ENCODE data around the gene CDH9.
"Not testable (repeated sequence)": the region's sequence is repeated elsewhere in the genome, so short reads cannot be mapped to it uniquely, and the experiment has no call there.

Gene CDH9

DNA sequence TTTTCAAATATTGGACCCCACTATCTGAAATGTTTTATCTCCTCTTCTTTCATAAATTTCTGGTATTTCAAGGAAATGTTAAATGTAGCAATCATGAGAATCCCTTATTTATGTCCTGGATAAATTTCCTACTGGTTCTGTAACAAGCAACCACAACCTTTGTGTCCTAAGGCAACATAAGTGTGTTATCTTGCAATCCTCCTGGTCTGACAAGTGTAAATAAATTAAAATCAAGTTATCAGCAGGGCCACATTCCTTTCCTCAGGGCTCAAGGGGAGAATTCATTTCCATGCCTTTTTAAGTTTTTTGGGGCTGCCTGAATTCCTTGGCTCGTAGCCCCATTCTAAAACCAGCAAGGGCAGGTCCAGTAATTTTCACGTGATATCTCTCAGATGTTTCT lies 83.2 kb downstream of the CDH9 start:
- no peak for DNase-seq (ENCODE audit: low spot score)

GRCh38 chr5:26948921-26949320 lies 89.5 kb downstream of the CDH9 start:
- no peak for DNase-seq (ENCODE audit: low spot score)

- DNase-seq (ENCODE audit: low spot score) = no peak
Observed at GRCh38 chr5:26945901-26946300, 92.5 kb downstream of the CDH9 start.

DNA sequence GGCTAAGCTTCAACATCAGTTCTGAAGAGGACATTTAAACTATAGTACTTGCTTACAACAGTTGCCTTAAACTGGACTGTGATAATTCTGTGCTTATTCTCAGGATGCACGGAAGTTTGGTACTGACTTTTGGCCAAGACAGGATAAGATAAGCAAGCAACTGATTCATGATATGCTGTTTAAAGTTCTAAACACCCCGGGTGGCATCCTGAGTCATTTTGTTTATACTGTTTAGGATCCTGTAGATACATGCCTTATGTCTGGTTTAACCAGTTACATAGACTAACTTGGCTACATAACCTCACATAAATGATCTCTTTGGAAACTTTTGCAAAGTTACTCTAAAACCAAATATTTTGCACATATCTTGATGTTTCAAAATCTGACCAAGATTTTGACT lies 95.9 kb downstream of the CDH9 start:
- DNase-seq (ENCODE audit: low spot score) = no peak

DNA sequence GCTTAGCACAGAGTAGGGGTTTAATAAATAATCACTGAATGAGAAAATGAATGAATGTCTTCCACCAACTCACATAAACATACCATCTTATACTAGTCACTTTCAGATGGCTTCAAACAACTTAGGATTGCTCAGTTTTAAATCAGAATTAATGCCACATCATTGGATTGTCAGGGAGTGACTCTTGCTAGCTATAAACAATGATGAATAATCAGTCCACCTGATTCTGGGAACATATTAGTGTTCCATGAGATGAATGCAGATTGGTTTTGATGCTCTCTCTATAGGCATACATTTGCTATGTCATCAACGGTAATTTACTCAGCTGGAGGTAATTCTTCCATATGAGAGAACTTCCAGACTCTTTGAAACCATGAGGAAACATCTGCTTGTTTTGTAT lies 97.4 kb downstream of the CDH9 start:
- no peak for DNase-seq (ENCODE audit: low spot score)

DNA sequence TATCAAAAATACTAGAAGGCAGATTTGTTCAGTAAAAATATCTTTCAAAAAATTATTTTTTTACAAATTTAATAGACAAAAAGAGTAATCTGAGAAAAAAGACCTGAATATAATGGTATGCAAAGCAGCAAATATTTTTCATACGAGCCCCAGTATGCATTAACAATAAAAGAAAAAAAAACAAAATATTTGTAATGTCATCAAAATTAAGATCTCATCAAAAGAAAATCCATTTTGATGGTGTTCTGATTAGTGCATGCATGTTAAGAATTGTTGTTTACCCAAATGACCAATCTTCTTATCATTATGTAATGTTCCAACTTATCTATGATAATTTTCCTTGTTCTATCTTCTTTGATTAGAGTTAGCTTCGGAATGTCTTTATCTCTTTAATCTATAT lies 106.1 kb downstream of the CDH9 start:
- DNase-seq (ENCODE audit: low spot score) = no peak

DNA sequence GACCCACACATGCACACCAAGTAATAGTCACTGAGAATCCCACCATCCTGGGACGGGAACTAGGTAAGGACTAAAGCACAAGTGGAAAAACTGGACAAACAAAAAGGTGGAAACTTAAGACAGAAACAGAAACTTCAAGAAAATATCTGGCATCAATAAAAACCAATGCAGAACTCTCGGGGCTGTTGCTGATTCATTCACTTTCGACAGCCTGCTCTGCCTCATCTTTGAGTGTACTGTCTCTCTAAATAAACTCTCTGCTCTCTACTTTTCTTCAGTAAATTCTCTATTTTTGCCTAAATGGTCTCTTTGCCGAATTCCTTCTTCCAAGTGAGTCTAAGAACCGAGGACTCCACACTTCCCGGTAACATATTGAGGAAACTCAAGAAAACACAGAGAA lies 116.9 kb downstream of the CDH9 start:
- DNase-seq (ENCODE audit: low spot score) = no peak

DNA sequence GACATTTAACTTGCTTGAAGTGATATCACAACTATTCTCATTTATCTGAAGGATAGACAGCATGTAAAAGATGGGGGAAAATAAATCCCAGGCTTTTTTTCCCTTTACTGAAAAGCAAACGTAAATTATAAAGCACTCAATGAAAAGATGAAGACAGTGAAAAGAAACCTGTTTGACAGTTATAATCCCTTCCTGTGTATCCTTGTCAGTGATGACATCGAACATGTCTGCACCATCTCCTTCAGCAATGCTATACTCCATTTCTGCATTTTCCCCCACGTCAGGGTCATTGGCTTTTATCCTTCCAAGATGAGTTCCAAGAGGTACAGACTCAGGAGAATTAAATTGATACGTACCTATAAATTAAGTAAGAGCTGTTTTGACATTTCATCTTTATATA lies 134.9 kb downstream of the CDH9 start:
- no peak for DNase-seq (ENCODE audit: low spot score)

DNA sequence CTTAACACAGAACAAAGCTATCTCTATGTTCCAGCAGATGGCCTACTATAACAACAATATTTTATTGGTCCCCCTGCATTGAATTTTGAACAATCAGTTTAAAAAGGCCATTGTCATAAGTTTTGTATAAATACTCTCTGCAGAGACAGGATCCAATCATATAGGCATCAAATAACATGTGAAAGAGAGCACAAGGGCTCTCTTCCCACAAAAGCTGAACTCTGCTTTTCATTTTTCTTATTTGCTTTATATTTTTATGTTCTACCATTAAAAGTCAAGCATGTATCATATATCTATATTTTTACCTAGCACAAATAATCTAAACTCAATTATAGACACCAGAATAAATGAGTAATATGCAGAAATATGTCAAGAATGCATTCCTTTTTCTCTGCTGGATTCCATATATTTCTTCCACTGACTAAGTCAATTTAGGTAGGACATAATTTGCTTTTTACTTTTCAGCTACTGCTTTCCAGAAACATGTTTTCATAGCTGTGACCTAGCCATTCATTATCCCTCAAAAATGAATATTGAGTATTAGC lies 143.6 kb downstream of the CDH9 start:
- DNase-seq (ENCODE audit: low spot score) = no peak

- no peak for DNase-seq (ENCODE audit: low spot score)
Observed at GRCh38 chr5:26893078-26893477, 145.3 kb downstream of the CDH9 start.

DNA sequence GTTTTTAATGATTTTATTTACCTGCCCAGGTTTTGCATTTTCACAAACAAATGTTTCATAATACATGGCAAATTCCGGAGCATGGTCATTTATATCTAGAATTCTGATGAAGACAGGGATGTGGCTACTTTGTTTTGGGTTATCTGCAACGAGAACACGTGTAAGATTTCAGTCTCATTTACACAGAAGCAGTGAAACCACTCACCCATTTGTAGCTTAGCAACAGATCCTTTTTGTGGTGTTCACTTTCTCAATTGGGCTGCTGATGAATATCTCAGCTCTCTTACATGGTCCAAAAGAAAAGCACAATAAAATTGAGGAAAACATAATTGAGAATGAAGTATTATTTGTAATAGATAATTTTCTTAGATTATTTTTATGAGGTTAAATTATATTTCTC lies 148.6 kb downstream of the CDH9 start:
- no peak for DNase-seq (ENCODE audit: low spot score)

- DNase-seq (ENCODE audit: low spot score) = no peak
Observed at GRCh38 chr5:26884481-26884880, 153.9 kb downstream of the CDH9 start.

DNA sequence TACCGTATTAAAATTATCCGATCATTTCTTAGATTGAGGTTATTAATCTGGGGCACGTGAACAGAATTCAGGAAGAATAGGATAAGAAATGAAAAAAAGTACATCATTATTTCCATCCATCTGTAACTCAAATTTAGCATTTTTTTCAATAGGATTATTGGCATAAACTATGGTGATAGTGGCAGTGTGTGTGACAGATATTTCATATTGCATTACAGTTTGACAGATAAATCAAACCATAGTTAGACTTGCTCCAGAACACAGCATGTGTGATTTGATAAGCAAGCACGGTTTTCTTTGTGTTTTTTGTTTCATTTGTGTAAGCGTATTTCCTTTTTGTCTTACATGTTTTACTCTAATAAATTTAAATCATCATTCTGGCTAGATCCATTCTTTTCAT lies 155.0 kb downstream of the CDH9 start:
- DNase-seq (ENCODE audit: low spot score) = no peak

DNA sequence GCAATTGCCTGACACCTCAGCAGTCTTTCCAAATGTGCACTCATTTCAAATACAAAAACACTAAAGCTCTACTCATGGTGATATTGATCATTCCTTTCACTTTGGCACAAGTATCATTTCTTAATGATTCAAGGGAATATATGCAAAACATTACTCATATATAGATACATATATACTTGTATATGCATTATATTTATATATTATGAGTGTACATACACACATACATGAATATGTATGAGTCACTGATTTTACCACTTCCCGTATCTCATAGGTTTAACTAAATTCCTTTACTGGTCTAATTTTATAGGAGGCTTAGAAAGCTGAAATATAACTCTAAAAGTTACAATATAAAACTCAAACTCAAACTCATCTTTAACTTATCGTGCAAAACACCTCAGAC lies 156.5 kb downstream of the CDH9 start:
- no peak for DNase-seq (ENCODE audit: low spot score)

- DNase-seq (ENCODE audit: low spot score) = no peak
Observed at GRCh38 chr5:26877154-26877553, 161.2 kb downstream of the CDH9 start.

GRCh38 chr5:26872337-26872736 lies 166.0 kb downstream of the CDH9 start:
- DNase-seq (ENCODE audit: low spot score) = no peak

DNA sequence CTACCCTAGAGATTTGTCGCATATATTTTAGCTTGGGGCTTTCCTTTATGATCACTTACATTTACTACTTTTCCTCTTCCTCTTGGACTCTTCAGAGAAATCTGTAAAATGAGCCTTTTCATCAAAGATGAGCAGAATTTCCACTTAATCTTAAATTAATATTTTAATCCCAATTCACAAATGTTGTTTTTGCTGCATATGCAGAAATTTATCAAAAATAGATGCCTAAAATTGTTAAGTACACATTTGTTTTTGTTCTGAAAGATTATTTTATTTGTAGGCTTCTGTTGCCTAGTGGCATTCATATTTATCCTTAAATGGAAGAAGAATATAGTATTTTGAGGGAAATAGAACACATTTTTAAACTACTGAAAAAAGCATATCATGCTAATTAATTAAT lies 168.6 kb downstream of the CDH9 start:
- DNase-seq (ENCODE audit: low spot score) = no peak

- DNase-seq (ENCODE audit: low spot score) = no peak
Observed at GRCh38 chr5:26868504-26868903, 169.9 kb downstream of the CDH9 start.

DNA sequence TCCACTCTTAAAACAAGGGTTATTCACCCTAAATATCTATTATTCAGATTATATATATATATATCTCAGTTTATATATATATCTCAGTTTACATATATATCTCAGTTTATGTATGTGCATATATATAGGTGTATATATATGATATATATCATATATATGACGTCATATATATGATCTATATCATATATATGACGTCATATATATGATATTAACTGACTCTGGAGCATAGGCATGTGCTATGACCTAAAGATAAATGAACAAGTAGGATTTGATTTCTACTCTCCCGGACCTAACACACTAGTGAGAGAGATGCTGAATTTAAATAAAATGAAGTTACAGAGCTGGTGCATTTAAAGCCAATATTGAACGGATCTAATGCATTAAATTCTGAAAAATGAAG lies 174.3 kb downstream of the CDH9 start:
- no peak for DNase-seq (ENCODE audit: low spot score)

DNA sequence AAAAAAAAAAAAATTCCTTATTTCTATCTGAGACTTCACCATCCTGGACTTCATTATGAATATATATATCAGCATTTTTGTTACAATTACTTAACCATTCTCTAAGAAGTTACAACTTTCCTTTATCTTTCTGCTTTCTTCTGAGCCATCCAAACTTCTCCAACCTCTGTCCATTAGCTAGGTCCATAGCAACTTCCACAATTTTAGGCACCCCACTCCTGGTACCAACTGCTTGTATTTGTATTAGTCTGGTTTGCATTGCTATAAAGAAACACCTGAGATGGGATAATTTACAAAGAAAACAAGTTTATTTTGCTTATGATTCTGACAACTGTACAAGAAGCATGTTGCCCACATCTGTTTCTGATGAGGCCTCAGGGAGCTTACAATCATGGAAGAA lies 182.1 kb downstream of the CDH9 start:
- DNase-seq (ENCODE audit: low spot score) = no peak

GRCh38 chr5:26852450-26852849 lies 185.9 kb downstream of the CDH9 start:
- not testable (repeated sequence) for DNase-seq (ENCODE audit: low spot score)

DNA sequence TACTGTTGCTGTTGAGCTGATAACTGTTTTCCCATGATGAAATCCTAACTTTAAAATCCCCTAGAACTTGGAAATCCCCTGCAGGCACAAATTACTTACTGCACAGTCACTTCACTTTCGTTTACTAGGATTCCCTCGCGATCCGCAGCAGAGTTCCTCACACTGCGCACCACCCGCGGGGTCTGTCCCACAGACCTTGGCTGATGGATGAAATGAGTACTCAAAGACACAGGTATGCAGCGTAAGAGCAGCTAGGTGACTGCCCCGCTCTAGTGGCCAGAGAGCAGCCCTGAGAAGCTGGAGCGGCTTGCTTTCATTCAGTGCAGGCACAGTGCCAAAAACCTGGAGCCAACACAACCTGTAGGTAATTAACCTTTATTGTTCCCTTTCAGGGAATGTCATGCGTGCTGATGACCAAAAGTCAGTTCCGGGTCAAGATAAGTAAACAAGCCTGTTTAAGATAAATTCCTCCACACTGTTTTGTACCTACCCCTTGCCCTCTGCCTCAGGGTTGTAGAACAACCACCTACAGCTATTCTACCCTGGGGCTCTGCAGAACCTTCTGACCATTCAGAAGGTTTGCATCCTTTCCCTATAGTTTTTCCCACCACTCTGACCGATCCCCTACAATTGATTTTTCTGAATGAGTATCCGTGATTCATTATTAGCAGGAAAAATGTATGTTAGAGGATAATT lies 191.2 kb downstream of the CDH9 start:
- no peak for DNase-seq (ENCODE audit: low spot score)

DNA sequence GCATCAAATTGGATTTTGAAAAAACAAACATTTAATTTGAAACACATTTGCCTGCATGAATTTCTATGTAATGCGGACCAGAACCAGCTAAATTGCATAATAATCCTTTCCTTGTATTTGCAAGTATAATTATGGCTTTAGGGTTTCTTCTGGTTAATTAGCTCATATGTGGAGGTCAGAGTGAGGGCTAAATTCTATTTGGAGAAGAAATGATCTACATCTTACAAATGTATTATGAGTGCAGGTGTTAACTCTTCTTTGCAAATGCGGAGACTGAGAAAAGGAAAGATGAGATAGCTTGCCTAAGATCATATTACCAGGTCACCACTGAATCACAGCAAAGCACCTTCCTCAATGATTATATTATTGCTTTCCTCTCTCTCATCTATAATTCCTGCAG lies 194.7 kb downstream of the CDH9 start:
- DNase-seq (ENCODE audit: low spot score) = no peak

- no peak for DNase-seq (ENCODE audit: low spot score)
Observed at GRCh38 chr5:26833596-26833995, 204.8 kb downstream of the CDH9 start.
